ENCODE data around the gene ST3GAL4. TPM values are rescaled to one million over a fixed set of nuclear protein-coding genes. Genes with fewer than 3 reads are reported as not detected.

ST3GAL4 gene, protein sequence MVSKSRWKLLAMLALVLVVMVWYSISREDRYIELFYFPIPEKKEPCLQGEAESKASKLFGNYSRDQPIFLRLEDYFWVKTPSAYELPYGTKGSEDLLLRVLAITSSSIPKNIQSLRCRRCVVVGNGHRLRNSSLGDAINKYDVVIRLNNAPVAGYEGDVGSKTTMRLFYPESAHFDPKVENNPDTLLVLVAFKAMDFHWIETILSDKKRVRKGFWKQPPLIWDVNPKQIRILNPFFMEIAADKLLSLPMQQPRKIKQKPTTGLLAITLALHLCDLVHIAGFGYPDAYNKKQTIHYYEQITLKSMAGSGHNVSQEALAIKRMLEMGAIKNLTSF
- total RNA-seq (2021; ENCODE audit: unreplicated experiment) (13.1 TPM), Bru-seq, nascent RNA (percentile 45 among the genes with signal in this experiment), BruChase-seq, experiment 1, labeled RNA remaining after a 6-hour chase (percentile 50 among the genes with signal in this experiment), BruChase-seq, experiment 2, labeled RNA remaining after a 2-hour chase (percentile 53 among the genes with signal in this experiment)
- polyA plus RNA-seq (2012), result 13.6 and 14.7 TPM in 2 replicates
- long read RNA-seq, transcript ST3GAL4-204 (11 exons, 1,812 nt), result major isoform, 6 of 11 reads
- long read RNA-seq, partial matches to known transcripts, result 0 of 11 reads
- long read RNA-seq, other reads (novel, unspliced or antisense), result 3 of 11 reads

- Histone ChIP-seq H3K79me2 (ENCODE audit: insufficient read depth, low read length) (peaks cover 26% of the 10 kb centered on the region; the same call in 1 of the 2 replicates), H3K9me2 (ENCODE audit: insufficient read depth) (no peaks in the 10 kb centered on the region), H3K36me3 (ENCODE audit: control insufficient read depth in 1 of 2, insufficient read depth in 2 of 2, low read length in 2 of 2) (0 out of 4 replicates have a peak, but pooled peaks cover 0 to 6% of the 10 kb centered on the region in 2 experiments), H4K20me1 (ENCODE audit: insufficient read depth) (no peaks in the 10 kb centered on the region), H3K27ac (ENCODE audit: low read depth, low read length) (peak within 1 kb of the TSS; percentile 75), H3K4me1 (ENCODE audit: control insufficient read depth in 1 of 2, insufficient read depth in 2 of 2, low read length in 2 of 2) (peaks cover 22 to 46% of the 10 kb centered on the region in 2 experiments), H3K4me2 (ENCODE audit: low read length) (peak within 1 kb of the TSS; percentile 87), H3K9me3 (ENCODE audit: control insufficient read depth in 1 of 2, insufficient read depth in 1 of 2, low read depth in 1 of 2, low read length in 2 of 2) (no peaks in the 10 kb centered on the region), H3K4me3 (replicated peaks in 1 of 2; ENCODE audit: low read depth in 1 of 2, low read length in 2 of 2) (peak within 1 kb of the TSS; percentile 73 to 95), H3K27me3 (ENCODE audit: insufficient read depth, low read length) (no peaks in the 10 kb centered on the region), H2AFZ (ENCODE audit: low read depth, low read length, poor library complexity, severe bottlenecking) (no peak within 1 kb of the TSS), H3K9ac (ENCODE audit: low read length) (peak within 1 kb of the TSS; percentile 95)
- ATAC-seq, result peak; percentile 79
- no TSS peak for BruUV-seq (replicated peaks)
- ChIA-PET POLR2A (no interaction called here), RAD21 (ENCODE audit: low non-redundant PET in 1 of 2, low total read pairs in 2 of 2, uncharacterized antibody in 2 of 2, unreplicated experiment in 2 of 2) (no interaction called here), CTCF (interaction anchor here (0.6 kb wide), 1 partner anchor 406 kb away, joined by 4 read pairs; no protein-coding TSS in a partner anchor)
- TF ChIP-seq CEBPB (IDR thresholded peaks at IDR 0.05; ENCODE audit: low read depth) (no peak), POLR2A (IDR thresholded peaks at IDR 0.05; ENCODE audit: borderline replicate concordance, extremely low read depth, insufficient read depth, insufficient read length) (peak; percentile 23), ZNF274 (IDR thresholded peaks at IDR 0.05; ENCODE audit: low read depth, low read length) (no peak), POLR2AphosphoS5 (IDR thresholded peaks at IDR 0.05; ENCODE audit: low read depth, low read length) (peak; percentile 71), ZFX (IDR thresholded peaks at IDR 0.05) (peak; percentile 70)
- intact Hi-C loops (cut with micrococcal nuclease), result loop anchor here (2.0 kb wide), 1 partner anchor 49 kb away; no protein-coding TSS in a partner anchor
- DNase-seq (ENCODE audit: low read depth, low spot score), result no peak
Measured at GRCh38 chr11:126355324-126355925, at the start of gene ST3GAL4. ST3GAL4 (plus strand) TSS chr11:126355686; CDS start chr11:126406156, 50,470 bp downstream.

GRCh38 chr11:126305699-126306098 is 49.8 kb upstream of the ST3GAL4 start:
- Histone ChIP-seq H3K27me3 (ENCODE audit: insufficient read depth, low read length) (no peaks in the 10 kb centered on the region), H3K9me2 (ENCODE audit: insufficient read depth) (no peaks in the 10 kb centered on the region), H3K4me2 (ENCODE audit: low read length) (no peak overlapping the region), H4K20me1 (ENCODE audit: insufficient read depth) (no peaks in the 10 kb centered on the region), H3K9me3 (ENCODE audit: control insufficient read depth in 1 of 2, insufficient read depth in 1 of 2, low read depth in 1 of 2, low read length in 2 of 2) (no peaks in the 10 kb centered on the region), H3K79me2 (ENCODE audit: insufficient read depth, low read length) (peaks cover 16% of the 10 kb centered on the region), H2AFZ (ENCODE audit: low read depth, low read length, poor library complexity, severe bottlenecking) (no peak overlapping the region), H3K4me1 (ENCODE audit: control insufficient read depth in 1 of 2, insufficient read depth in 2 of 2, low read length in 2 of 2) (peaks cover 11 to 20% of the 10 kb centered on the region in 2 experiments; a peak in 2 of 4 replicates), H3K4me3 (replicated peaks in 1 of 2; ENCODE audit: low read depth in 1 of 2, low read length in 2 of 2) (no peak overlapping the region), H3K27ac (ENCODE audit: low read depth, low read length) (no peak overlapping the region), H3K36me3 (ENCODE audit: control insufficient read depth in 1 of 2, insufficient read depth in 2 of 2, low read length in 2 of 2) (no peaks in the 10 kb centered on the region), H3K9ac (ENCODE audit: low read length) (no peak overlapping the region)
- intact Hi-C loops (cut with micrococcal nuclease), result no loop called here
- ATAC-seq (no peak), DNase-seq (ENCODE audit: low read depth, low spot score) (no peak)
- no TSS peak for BruUV-seq (replicated peaks)
- no peak for TF ChIP-seq SP1 (IDR thresholded peaks at IDR 0.05; ENCODE audit: low read depth)
- TF ChIP-seq, protein P1, sequence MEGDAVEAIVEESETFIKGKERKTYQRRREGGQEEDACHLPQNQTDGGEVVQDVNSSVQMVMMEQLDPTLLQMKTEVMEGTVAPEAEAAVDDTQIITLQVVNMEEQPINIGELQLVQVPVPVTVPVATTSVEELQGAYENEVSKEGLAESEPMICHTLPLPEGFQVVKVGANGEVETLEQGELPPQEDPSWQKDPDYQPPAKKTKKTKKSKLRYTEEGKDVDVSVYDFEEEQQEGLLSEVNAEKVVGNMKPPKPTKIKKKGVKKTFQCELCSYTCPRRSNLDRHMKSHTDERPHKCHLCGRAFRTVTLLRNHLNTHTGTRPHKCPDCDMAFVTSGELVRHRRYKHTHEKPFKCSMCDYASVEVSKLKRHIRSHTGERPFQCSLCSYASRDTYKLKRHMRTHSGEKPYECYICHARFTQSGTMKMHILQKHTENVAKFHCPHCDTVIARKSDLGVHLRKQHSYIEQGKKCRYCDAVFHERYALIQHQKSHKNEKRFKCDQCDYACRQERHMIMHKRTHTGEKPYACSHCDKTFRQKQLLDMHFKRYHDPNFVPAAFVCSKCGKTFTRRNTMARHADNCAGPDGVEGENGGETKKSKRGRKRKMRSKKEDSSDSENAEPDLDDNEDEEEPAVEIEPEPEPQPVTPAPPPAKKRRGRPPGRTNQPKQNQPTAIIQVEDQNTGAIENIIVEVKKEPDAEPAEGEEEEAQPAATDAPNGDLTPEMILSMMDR (IDR thresholded peaks at IDR 0.05 in 2 of 3, conservative IDR thresholded peaks at IDR 0.05 in 1 of 3; ENCODE audit: borderline replicate concordance in 1 of 3, insufficient read depth in 1 of 3, low read depth in 2 of 3, low read length in 2 of 3), result no peak
- TF ChIP-seq, protein P2, sequence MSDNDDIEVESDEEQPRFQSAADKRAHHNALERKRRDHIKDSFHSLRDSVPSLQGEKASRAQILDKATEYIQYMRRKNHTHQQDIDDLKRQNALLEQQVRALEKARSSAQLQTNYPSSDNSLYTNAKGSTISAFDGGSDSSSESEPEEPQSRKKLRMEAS (IDR thresholded peaks at IDR 0.05), result no peak
- no peak for TF ChIP-seq POLR2A (IDR thresholded peaks at IDR 0.05; ENCODE audit: borderline replicate concordance, extremely low read depth, insufficient read depth, insufficient read length)
- CTCF ChIA-PET, result no interaction called here
- POLR2A ChIA-PET, result no interaction called here
- RAD21 ChIA-PET (ENCODE audit: low non-redundant PET in 1 of 2, low total read pairs in 2 of 2, uncharacterized antibody in 2 of 2, unreplicated experiment in 2 of 2), result no interaction called here

Data from HCT116 (cell line).